ENCODE data around the gene STXBP5L. TPM values are rescaled to one million over a fixed set of nuclear protein-coding genes. Genes with fewer than 3 reads are reported as not detected.
"Not testable (repeated sequence)": the region's sequence is repeated elsewhere in the genome, so short reads cannot be mapped to it uniquely, and the experiment has no call there.

The STXBP5L gene
- total and polyA plus RNA-seq, 8 donors, result 0.11 to 1.5 (median 0.54) TPM

DNA sequence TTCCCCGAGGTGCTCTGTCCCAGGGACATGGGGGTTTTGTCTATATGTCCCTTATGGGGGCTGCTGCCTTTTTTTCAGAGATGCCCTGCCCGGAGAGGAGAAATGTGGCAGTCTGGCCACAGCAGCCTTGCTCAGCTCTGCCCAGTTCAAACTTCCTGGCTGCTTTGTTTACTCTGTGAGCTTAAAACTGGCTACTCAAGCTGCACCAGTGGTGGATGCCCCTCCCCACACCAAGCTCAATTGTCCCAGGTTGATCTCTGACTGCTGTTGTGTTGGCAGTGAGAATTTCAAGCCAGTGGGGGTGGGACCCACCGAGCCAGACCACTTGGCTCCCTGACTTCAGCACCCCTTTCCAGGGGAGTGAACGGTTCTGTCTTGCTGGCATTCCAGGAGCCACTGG lies 188.9 kb downstream of the STXBP5L start:
- DNase-seq, result no peak
- H3K27ac ChIP-seq, result no peak overlapping the region
- intact Hi-C loops (cut with DNase I), result no loop called here

DNA sequence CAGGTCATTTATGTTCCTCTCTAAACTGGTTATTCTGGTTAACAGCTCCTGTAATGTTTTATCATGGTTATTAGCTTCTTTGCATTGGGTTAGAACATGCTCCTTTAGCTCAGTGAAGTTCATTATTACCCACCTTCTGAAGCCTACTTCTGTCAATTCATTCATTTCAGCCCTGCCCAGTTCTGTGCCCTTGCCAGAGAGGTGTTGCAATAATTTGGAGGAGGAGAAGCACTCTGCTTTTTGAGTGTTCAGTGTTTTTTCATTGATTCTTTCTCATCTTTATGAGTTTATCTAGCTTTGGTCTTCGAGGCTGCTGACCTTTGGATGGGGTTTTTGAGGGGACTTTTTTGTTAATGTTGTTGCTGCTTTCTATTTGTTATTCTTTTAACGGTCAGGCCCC lies 203.1 kb downstream of the STXBP5L start:
- H3K36me3 ChIP-seq; H3K4me3 ChIP-seq; H3K27me3 ChIP-seq; FAIRE-seq; ATAC-seq; intact Hi-C loops (cut with DNase I); H3K4me1 ChIP-seq; H3K27ac ChIP-seq; H3K9me3 ChIP-seq; DNase-seq: not testable (repeated sequence)
- WGBS, 2 donors, result 45 to 47% methylated on average over 2 of the region's 2 CpGs

More for the DNA sequence above, 188.9 kb downstream of the STXBP5L start:
- 16 to 18% methylated on average over 4 of the region's 4 CpGs for WGBS, 2 donors
- FAIRE-seq (no peak), ATAC-seq (no peak)
- H3K27me3 ChIP-seq, result no peaks in the 10 kb centered on the region
- no peak overlapping the region for H3K4me3 ChIP-seq
- no peaks in the 10 kb centered on the region for H3K36me3 ChIP-seq
- TF ChIP-seq, protein P1, sequence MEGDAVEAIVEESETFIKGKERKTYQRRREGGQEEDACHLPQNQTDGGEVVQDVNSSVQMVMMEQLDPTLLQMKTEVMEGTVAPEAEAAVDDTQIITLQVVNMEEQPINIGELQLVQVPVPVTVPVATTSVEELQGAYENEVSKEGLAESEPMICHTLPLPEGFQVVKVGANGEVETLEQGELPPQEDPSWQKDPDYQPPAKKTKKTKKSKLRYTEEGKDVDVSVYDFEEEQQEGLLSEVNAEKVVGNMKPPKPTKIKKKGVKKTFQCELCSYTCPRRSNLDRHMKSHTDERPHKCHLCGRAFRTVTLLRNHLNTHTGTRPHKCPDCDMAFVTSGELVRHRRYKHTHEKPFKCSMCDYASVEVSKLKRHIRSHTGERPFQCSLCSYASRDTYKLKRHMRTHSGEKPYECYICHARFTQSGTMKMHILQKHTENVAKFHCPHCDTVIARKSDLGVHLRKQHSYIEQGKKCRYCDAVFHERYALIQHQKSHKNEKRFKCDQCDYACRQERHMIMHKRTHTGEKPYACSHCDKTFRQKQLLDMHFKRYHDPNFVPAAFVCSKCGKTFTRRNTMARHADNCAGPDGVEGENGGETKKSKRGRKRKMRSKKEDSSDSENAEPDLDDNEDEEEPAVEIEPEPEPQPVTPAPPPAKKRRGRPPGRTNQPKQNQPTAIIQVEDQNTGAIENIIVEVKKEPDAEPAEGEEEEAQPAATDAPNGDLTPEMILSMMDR (IDR thresholded peaks at IDR 0.05), result no peak
- no peaks in the 10 kb centered on the region for H3K4me1 ChIP-seq
- no peaks in the 10 kb centered on the region for H3K9me3 ChIP-seq

DNA sequence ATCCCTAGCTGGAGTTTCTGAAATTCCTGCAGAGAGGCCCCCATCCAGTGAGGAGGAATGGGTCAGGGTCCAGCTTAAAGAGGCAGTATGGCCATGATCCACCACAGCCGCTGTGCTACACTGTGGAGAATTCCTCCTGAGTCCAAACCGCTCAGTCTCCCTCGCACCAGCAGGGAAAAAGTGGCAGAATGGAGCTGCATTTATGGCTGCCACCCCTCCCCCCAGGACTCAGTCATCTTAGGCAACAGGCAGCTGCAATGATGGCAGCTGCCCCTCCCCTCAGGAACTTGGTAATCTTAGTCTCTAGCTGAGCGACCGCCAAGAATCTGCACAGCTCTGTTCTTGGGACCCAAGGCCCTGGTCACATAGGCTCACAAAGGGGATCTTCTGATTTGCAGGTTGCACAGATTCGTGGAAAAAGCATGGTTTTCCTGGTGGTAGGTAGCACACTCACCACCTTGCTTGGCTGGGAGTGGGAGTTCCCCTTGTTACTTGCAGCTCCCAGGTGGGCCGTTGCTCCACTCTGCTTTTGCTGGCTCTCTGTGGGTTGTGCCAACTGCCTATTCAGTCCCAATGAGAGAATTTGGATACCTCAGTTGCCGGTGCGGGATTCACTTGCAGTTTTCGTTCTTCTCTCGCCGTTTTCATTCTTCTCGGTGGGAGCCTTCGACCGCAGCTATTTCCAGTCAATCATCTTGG lies 204.1 kb downstream of the STXBP5L start:
- intact Hi-C loops (cut with DNase I), result no loop called here
- no peak overlapping the region for H3K4me3 ChIP-seq
- no peaks in the 10 kb centered on the region for H3K27me3 ChIP-seq
- FAIRE-seq (no peak), DNase-seq (no peak), ATAC-seq (no peak)
- TF ChIP-seq, protein P1 (IDR thresholded peaks at IDR 0.05), result no peak
- H3K27ac ChIP-seq, result no peak overlapping the region
- no peaks in the 10 kb centered on the region for H3K36me3 ChIP-seq
- H3K9me3 ChIP-seq, result no peaks in the 10 kb centered on the region
- H3K4me1 ChIP-seq, result no peaks in the 10 kb centered on the region
- WGBS, 2 donors, result 75 to 77% methylated on average over 15 of the region's 15 CpGs

DNA sequence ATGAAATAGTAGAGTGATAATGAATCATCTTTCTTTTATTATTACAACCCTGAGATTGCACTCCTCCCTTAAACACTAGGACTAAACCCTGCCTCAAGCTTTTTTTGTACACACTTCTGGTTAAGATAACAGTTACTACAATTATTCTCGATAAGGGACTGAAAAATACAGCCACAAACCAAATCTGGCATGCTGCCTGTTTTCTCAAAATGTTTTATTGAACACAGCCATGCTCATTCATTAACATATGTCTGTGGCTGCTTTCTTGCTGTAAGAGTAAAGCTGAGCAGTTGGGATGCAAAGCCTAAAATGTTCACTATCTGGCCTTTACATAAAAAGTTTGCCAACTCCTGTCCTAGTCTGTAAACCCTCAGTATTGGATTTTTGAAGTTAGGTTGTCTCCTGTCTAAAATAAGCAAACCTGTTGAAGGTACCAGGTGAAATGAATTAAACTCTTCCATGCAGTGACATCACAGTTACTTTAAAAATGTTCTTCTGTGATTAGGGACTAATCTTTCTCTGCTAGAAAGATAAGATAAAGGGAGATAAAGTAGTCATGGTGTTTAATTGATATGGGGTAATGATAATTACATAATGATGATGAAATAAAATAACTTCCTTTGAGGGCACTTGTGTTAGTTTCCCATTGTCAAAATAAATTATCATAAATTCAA lies 218.2 kb downstream of the STXBP5L start:
- 11 to 19% methylated on average over 1 of the region's 1 CpG for WGBS, 2 donors
- no peak overlapping the region for H3K4me3 ChIP-seq
- H3K27me3 ChIP-seq, result no peaks in the 10 kb centered on the region
- no peaks in the 10 kb centered on the region for H3K4me1 ChIP-seq
- ATAC-seq, result no peak
- H3K27ac ChIP-seq, result no peak overlapping the region
- intact Hi-C loops (cut with DNase I), result no loop called here
- TF ChIP-seq, protein P1 (IDR thresholded peaks at IDR 0.05), result no peak
- H3K9me3 ChIP-seq, result no peaks in the 10 kb centered on the region
- DNase-seq, result no peak
- no peaks in the 10 kb centered on the region for H3K36me3 ChIP-seq
- FAIRE-seq, result no peak

DNA sequence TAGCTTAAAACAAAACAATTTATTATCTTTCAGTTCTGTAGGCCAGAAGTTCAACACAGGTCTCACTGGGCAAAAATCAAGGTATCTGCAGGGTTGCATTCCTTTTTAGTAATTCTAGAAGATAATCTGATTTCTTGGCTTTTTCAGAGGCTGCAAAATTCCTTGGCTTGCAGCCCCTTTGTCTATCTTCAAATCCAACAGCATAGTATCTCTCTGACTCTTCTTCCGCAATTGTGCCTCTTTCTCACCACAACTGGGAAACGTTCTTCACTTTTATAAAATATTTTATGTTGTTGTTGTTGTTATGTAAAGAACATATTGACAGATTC lies 218.7 kb downstream of the STXBP5L start:
- Histone ChIP-seq H3K27me3 (no peaks in the 10 kb centered on the region), H3K4me3 (no peak overlapping the region), H3K4me1 (no peaks in the 10 kb centered on the region), H3K36me3 (no peaks in the 10 kb centered on the region), H3K27ac (no peak overlapping the region), H3K9me3 (no peaks in the 10 kb centered on the region)
- no peak for DNase-seq
- TF ChIP-seq, protein P1 (IDR thresholded peaks at IDR 0.05), result no peak
- intact Hi-C loops (cut with DNase I), result no loop called here
- FAIRE-seq, result no peak
- 82 to 86% methylated on average over 2 of the region's 2 CpGs for WGBS, 2 donors
- ATAC-seq, result no peak

Data from pancreas (tissue), 10 donors.